Medulla oblongata (tissue), 1 donor: Measurements from ENCODE around the gene CACNB1.

Experiments
- DNase-seq: peaks from one replicate; pipeline ENCODE4 v3.0.0-alpha.2; 2015; ENCODE audit errors: extremely low spot score

The CACNB1 gene

DNA sequence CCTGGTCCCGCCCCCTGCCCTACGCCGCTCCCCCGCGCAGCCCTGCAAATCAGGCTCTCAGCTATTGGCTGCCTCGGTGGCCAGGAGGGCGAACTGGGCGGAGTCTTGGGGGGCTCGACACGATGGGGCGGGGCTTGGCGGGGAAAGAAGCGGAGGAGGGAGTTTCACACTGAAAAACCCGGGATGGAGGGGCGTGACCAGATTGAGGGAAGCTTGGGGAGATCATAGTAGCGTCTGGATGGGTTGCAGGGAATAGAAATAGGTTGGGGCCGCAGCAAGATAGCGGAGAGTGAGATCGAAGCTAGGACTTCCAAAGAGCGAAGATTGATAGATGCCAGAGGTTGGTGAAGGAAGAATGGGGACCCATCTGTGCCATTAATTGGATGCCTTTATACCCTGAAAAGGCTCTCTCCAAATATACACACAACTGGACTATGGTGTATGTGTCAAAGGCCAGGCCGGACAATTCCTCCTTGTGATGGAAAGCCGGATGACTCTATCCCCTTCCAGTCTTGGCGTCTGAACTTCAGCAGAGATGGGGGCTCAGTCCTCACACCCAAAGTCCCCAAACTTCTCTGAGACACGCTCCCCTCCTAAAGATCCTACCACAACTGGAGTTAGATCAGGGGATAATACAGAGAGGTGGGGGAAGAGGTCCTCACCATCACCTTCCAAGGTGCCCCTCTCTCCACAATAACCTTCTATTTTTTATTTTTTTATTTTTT lies 28.7 kb upstream of the CACNB1 start:
- peak; percentile 21 for DNase-seq

DNA sequence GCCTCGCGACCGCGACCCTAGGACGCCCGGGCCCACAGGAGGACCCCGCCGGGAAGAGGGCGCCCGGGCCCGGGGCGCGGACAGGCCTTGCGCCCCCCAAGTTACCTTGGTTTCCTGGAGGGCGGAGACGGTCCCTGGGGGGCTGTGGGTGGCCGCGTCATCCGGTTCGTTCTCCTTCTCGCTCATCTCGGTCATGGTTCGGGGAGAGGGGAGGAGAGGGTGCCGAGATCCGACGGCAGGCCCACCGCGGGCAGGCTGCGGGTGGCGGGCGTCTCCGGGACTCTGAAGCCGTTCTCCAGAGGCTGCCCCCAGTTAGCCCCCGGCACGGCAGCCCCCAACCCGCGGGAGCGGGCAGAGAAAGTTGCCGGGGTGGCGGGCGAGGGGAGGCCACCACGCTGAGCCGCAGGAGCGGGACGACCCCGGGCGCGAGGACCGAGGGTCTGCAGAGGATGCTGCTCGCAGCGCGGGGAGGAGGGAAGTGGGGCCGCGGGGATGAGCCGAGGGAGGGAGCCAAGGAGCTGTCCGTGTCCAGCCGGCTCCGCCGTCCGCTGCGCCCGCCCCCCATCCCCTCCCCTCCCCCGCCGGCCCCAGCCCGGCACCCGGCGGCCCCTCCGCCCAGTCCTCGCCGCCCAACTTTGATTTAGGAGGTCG lies 28.0 kb upstream of the CACNB1 start, which contains the start of gene STAC2:
Gene STAC2 (minus strand): TSS at position 638 of the 651 bp plus-strand sequence. CDS start 443 bp downstream, at position 195.
- no peak for DNase-seq

DNA sequence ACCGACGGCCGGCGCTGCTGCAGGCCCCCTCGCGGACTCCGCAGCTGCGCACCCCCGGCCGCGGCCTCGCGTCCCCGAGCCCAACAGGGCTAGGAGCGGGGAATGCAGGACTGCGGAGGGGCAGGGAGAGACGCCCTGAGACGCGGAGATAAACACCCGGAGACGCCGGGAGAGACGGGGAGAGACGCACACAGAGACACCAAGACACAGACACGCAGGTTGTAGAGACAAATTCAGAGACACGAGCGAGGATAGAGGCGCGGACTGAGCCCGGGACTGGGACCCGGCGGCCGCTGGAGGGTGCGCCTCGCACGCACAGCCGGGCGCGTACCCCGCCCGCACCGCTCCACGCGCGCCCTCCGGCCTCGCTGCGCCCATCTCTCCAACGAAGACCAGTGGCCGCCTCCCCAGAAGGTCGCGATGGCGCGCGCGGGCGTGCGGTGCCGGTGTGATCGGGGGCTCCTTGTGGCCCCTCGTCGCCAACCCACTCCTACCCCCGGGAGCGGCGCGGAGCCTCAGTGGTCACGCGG lies 27.4 kb upstream of the CACNB1 start:
- DNase-seq: no peak

DNA sequence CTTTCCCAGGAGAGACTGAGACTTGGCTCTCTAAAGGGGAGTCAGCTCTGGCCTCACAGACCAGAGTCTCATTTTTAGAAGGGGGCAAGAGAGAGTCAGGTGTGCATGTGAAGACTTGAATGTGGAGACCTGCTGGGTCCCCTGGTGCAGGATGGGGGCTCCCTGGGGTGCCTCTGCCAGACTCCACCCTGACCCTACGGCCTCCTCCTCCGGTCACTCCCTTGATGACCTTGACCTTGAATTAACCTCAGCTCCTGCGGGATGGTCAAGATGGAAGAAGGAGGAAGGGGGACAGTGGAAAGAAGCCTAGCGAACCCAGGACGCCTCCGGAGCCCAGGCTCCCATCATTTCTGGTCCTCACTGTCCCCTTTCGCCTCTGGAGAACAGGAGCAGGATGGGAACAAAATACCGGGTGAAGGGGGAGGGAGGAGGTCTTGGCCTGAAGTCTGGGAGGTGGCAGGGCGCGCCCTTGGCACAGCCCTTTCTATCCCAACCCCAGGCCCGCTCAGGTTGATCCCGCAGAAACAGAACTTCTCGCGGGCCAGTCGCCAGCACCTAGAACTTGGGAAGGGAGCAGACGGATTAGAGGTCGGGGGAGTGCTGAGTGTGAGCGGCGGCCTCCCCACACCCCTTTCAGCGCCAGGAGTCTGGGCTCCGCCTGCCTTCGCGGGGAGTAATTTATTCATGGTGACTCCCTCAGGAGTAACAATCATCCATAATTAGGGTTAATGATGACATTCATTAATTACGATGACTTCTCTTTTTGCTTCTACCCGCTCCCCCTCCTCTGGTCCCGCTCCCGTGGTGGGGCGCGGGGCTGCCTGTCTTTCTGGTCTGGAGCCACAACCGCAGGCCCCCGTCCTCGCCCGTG lies 26.7 kb upstream of the CACNB1 start:
- no peak for DNase-seq

DNA sequence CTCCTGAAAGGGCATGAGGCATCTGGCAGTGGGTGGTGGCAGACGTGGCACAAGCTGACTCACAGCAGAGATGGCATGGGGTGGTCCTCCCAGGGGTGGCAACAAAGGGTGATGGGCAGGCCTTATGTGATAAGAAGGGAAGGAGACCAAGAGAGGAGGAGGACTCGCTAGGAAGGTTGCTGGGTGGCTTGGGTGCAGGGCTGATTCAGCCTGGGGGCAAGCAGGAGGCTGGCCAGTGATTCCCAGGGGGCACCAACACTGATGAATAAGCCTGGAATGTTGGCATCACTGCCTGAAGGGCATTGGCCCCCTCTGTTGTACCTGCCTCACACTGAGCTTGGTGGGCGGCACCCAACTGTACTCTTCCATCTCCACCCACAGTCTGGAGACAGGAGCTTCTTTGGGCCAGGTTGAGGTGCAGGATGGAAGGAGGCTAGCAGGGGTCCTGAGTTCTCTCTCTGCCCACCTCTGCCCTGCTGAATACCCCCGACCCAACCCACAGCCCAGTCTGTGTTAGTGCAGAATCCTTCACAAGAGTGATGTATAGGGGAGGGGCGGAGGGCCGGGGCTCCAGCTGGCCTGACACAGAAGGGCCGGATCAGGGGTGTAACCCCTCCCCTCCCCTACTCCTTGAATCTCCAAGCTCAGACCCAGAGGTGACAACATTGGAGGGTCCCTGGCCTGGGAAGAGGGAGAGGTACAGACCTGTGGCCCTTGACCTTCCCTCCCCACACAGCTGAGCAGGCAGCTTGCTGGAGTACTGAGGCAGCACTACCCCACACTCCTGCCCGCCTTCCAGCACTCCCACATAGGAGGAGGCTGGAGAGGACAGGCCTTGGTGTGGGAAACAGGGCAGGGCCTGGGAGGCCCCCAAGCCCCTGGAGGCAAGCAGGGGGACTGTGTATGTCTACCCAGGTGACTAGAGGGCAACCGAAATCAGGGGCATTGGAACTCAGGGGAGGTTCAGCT lies 25.7 kb upstream of the CACNB1 start:
- no peak for DNase-seq

DNA sequence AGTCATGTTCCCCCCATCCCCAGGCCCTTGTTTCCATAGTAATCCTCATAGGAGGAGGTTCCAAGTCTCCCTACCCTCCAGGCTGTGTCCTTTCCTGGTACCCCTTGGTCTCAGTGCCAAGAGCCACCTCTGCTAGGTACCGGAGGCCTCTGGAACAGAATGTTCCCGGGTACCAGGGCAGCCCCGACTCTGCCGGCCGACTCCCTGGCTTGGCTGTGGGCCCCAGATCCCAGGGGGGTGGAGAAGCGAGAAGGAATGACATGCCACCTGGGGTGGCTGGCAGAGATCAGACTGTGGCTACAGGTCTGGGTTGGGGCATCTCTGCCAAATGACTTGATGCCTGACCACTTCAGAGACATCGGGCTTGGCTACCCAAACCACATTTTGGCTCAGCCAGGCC lies 24.7 kb upstream of the CACNB1 start:
- no peak for DNase-seq

DNA sequence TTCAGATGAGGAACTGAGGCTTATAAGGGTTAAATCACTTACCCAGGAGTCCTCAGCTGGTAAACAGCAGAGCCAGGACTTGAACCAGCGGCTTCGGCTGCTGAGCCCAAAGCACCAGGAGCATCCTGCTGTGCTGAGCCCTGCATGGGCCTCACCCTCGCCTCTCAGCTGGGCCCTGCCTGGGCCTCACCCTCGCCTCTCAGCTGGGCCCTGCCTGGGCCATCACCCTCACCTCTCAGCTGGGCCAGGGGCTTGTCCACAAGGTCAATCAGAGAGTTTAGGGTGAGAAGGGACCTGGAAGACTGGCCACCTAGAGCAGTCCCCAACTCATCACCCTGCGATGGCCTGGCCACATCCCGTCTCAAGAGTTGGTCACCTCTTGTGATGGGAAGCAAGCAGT lies 24.1 kb upstream of the CACNB1 start:
- DNase-seq: no peak

DNA sequence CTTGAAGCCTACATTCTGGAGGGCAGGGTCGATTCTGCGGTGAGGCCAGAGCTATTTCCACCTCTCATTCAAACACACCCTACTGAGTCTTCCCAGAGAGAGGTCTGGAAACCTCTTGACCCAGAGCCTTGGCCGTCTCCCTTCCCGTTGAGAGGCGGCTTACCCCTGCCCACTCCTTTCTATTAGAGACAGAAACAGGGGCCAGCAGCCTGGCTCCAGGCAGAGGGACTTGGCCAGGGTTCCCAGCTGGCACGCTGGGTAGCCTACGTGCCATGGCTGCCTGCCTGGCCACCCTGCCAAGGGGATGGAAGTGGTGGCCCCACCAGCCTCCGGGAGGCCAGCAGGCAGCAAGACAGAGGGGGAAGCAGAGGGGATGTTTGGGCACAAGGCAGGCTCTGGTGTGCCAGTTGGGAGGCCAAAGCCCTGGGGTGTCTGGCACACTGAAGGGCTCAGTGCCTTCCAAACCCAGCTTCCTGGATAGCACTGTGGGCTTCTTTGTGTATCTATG lies 22.2 kb upstream of the CACNB1 start:
- DNase-seq: peak; percentile 74

DNA sequence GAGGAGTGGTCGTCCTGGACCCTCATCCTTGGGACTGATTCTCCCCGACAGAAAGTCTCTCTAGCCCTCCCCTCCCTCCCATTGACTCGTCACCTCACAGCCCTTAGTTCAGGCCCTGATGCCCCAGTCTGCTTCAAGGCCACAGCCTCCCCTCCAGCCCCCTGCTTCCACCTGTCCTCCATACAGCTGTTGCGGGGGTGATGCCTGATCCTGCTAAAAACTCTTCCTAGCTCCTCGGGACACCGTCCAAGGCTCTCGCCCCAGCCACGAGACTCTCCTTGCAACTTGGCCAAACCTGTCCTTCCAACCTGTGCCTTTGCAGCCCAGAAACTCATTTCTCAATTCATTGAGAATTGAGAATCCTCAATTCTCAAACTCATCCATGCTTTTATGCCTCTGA lies 21.4 kb upstream of the CACNB1 start:
- no peak for DNase-seq

DNA sequence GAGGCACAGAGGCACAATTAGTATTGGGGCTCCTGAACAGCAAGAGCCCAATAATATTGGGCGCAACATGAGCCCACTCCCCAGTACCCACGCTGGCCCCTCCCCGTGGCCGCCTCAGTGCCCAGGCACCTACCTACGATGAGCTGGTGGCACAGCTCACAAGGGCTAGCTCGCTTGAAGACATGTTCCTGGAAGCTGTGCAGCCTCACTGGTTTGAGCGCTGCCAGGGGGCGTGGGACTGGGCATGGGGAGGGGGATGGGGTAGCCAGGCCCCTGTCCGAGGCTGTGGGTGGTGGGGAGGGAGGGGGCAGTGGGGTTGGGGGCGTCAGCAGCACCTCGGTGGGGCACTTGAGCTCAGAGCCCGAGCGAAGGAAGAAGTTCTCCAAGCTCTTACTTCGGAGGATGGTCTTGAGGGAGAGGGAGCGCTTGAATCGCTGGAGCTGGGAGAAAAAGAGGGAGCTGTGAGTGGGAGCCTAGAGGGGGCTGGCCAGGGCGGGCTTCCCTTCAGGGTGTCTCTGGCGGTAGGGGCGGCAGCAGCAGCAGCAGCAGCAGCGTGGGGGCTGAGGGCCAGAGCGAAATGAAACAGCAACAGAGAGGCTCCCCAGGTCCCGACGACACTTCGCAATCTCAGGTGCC lies 20.4 kb upstream of the CACNB1 start:
- no peak for DNase-seq

DNA sequence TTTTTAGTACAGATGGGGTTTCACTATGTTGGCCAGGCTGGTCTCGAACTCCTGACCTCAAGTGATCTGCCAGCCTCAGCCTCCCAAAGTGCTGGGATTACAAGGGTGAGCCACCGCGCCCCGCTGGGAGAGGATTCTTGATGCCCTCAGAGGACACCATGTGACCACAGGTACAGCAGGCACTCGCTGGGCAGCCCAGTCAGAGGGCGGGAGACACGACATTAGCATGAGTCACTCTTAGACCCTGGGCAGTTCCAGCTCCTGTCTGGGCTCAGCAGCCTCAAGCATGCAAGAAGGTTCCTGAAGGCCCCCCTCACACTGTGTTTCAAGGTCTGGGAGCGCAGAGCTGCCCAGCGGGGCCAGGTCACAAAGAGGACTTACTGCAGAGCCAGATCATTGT lies 16.4 kb upstream of the CACNB1 start:
- DNase-seq: no peak

DNA sequence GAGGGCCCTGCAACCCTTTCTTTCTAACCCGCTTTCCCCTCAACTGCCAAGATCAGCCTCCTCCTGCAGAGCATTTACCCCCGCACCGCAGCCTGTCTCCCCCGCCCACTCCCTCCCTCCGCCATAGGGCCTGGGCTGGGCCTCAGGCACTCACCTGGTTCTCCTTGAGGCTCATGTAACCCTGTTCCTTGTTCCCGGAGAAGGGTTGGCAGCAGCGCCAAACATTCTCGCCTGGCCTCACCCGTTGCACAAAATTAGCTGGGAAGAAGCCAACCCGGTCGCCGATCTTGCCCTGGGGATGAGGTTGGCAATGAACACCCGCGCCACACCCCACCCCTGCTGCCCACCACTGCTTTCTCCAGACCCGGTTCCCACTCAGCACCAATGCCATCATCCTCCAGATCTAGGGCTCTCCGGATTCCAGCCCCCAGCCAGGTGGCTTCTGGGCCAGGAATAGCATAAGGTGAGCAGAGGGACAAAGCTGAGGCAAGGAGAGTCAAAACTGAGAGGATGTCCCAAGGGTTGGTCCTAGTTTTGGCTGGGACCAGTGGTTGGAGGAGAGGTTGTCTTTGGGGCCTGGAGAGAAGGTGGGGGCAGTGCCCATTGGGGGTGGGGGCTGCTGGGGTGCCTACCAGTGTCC lies 15.5 kb upstream of the CACNB1 start:
- no peak for DNase-seq

DNA sequence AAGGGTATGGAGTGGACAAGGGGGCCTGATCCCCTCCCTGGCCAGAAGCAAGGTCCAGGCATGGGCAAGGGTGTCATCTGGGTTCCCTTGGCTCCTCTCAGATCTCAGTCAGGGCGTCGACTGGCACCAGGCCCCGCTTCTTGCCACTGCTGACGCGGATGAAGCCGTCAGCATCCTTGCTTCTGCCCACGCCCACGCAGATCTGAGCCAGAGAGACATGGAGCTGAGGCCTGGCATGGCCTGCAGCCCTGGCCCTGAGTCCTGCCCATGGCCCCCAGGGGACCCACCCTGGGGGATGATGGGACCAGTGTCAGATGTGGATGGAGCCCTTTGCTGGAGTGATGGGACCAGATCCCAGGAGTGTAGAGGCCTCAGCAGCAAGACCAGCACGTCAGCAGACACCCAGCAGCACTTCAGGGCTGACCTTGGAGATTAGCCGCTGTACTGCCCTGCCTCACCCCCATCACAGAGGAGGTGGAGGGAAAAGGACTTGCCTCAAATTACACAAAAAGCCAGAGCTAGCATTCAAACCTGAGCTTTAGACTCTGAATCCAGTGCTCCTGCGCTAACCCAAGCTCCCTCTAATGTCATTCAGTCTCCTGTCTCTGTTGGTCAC lies 14.8 kb upstream of the CACNB1 start:
- DNase-seq: no peak

DNA sequence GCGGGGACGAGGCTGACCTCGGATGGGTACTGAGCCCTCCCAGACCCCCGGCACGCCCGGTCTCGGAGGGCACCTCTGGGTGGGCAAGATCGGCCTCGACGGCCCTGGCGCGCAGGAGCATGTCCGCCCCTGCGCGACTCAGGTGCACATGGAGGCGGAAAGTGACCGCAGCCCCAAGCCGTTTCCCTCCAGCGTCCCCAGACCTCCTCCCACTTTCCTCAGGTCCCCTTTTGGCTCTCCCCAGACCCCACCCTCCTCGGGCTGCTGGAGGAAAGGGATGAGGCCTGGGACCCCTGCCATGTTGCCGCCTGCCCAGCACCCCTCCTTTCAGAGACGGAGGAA lies 12.6 kb upstream of the CACNB1 start:
- DNase-seq: no peak

DNA sequence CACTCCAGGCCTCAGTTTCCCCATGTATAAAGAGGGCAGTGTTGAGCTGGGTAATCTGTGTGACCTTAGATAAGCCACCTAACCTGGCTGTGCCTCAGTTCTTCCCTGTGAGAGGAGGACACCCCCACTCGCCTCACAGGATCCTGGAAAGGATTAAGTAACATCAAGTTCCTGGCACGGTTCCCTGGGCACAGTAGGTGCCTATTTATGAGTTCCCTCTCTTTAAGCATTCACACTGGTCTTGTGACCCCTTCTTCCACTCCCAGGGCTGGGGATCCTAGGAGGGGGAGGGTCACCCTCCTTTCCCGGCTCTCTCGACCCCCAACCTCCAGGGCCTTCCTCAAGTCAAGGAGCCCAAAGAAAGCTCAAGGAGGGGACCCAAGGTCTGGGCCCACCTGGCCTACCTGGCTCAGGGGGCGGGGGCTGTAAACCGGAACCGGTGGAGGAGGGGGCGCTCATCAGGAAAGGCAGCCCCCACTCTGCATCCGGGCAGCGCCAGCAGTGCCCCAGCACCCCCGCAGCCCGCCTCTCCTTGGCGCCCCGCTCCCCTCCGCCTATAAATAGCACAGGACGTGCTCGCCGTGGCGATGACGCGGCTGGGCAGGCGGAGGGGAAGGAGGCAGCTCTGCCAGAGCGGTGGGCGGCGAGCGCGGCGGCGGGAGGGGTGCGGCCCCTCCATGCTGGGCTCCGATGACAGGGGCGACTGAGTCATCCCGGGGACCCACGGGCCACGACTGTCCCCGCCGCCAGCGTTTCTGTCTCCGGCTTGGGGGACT lies 12.0 kb upstream of the CACNB1 start:
- peak; percentile 27 for DNase-seq

DNA sequence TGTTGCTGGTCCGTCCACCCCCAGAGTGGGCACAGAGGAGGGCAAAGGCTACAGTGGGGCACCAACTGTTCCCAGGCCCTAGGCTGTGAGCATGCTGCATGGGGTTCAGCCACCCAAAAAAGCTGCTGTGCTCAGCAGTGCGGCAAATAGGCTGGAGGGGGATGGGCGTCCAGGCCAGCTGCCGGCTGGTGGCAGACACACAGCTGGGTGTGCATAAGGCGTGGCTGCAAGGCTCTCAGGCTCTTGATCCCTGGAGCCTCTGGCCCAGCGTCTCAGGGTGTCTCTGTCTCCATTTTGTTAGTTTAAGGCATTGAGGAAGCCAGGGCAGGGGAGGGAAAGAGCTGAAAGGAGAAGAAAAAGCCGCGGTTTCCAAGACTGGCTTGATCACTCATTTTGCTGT lies 11.4 kb upstream of the CACNB1 start:
- no peak for DNase-seq

DNA sequence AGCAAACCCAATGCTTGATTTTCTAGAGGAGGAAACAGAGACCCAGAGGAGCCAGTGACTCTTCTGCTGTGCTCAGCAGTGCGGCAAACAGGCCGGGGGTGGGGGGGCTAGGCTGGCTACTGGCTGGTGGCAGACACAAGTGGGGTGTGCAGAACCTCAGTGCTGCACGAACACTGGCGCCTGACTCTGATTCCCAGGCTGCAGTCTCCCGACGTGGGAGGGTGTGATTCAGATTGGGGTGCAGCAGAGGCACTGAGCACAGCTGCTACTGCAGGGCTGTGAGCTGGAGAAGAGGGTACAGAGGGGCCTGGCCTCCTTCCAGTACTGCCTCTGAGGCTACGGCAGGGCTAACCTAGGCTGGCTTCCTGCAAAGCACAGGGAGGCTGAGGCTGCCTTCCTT lies 10.7 kb upstream of the CACNB1 start:
- no peak for DNase-seq

DNA sequence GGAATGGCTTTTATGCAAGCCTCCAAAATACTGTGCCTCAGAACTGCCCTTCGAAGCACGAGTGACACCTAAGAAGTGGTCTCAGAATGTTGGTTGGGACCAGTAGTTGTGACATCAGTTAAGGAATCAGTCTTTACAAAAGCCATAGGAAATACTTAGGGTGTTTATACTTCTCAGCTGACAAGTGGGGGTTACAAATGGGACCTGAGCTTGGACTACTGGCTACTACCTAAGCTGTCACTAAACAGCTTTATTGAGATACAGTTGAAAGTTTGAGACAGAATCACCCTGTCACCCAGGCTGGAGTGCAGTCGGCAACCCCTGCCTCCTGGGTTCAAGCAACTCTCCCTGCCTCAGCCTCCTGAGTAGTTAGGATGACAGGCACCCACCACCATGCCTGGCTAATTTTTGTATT lies 7.7 kb upstream of the CACNB1 start:
- DNase-seq: no peak

DNA sequence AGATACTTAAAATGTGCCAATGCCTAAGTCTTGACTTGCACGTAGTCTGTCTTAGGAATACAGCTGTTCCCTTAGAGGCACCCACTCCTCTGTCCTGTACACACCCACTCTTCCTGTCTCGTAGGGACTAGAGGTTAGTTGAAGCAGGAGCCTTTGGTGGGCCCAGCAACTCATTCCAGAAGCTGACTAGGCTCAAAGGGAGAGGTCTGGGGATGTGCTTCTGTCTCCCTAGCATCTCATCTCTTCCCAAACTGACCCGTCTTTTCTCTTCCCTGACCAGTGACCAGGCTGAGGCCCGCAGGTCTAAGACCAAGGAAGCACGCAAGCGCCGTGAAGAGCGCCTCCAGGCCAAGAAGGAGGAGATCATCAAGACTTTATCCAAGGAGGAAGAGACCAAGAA lies 6.8 kb upstream of the CACNB1 start:
- DNase-seq: no peak
